ENCODE results near the gene RMND1. TPM values are rescaled to one million over a fixed set of nuclear protein-coding genes. Genes with fewer than 3 reads are reported as not detected.

The RMND1 gene
- total RNA-seq, 1 experiment from 2014 or later, result 39.1 TPM

DNA sequence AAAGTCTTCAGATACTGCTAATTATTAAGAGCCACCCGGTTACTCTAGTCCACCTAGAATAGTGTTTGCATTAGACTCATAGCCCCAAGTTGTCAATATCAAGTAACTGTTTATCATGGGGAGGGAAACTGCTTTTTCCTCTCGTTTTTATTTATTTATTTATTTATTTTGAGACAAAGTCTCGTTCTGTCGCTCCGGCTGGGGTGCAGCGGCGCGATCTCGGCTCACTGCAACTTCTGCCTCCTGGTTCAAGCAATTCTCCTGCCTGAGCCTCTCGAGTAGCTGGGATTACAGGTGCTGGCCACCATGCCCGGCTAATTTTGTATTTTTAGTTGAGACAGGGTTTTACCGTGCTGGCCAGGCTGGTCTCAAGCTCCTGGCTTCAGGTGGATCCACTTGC, 25.8 kb upstream of the RMND1 start:
- Mint-ChIP-seq H3K9me3 (ENCODE audit: unreplicated experiment) (no peaks in the 10 kb centered on the region), H3K27ac (ENCODE audit: unreplicated experiment) (no peak overlapping the region), H3K27me3 (ENCODE audit: insufficient read depth, unreplicated experiment) (no peaks in the 10 kb centered on the region), H3K4me1 (ENCODE audit: low read depth, unreplicated experiment) (no peaks in the 10 kb centered on the region), H3K4me3 (ENCODE audit: unreplicated experiment) (no peak overlapping the region), H3K36me3 (ENCODE audit: insufficient read depth, unreplicated experiment) (no peaks in the 10 kb centered on the region)
- no peak for DNase-seq
- TF ChIP-seq, protein P1, sequence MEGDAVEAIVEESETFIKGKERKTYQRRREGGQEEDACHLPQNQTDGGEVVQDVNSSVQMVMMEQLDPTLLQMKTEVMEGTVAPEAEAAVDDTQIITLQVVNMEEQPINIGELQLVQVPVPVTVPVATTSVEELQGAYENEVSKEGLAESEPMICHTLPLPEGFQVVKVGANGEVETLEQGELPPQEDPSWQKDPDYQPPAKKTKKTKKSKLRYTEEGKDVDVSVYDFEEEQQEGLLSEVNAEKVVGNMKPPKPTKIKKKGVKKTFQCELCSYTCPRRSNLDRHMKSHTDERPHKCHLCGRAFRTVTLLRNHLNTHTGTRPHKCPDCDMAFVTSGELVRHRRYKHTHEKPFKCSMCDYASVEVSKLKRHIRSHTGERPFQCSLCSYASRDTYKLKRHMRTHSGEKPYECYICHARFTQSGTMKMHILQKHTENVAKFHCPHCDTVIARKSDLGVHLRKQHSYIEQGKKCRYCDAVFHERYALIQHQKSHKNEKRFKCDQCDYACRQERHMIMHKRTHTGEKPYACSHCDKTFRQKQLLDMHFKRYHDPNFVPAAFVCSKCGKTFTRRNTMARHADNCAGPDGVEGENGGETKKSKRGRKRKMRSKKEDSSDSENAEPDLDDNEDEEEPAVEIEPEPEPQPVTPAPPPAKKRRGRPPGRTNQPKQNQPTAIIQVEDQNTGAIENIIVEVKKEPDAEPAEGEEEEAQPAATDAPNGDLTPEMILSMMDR (IDR thresholded peaks at IDR 0.05; ENCODE audit: insufficient read depth in 1 of 2, low read depth in 1 of 2, low read length in 1 of 2, severe bottlenecking in 1 of 2, unreplicated experiment in 1 of 2), result no peak
- Histone ChIP-seq H3K4me3 (ENCODE audit: low read depth, low read length) (no peak overlapping the region), H3K4me1 (no peaks in the 10 kb centered on the region), H3K36me3 (ENCODE audit: control insufficient read depth, insufficient read depth, low read length) (no peaks in the 10 kb centered on the region), H3K27me3 (replicated peaks; ENCODE audit: control insufficient read depth, insufficient read depth, low read length) (no peaks in the 10 kb centered on the region), H3K9me3 (no peaks in the 10 kb centered on the region)
- CTCF ChIA-PET, result no interaction called here
- intact Hi-C loops (cut with micrococcal nuclease; ENCODE audit: unreplicated experiment), result no loop called here
- POLR2A ChIA-PET, result no interaction called here
- no TSS peak for BruUV-seq (replicated peaks)

DNA sequence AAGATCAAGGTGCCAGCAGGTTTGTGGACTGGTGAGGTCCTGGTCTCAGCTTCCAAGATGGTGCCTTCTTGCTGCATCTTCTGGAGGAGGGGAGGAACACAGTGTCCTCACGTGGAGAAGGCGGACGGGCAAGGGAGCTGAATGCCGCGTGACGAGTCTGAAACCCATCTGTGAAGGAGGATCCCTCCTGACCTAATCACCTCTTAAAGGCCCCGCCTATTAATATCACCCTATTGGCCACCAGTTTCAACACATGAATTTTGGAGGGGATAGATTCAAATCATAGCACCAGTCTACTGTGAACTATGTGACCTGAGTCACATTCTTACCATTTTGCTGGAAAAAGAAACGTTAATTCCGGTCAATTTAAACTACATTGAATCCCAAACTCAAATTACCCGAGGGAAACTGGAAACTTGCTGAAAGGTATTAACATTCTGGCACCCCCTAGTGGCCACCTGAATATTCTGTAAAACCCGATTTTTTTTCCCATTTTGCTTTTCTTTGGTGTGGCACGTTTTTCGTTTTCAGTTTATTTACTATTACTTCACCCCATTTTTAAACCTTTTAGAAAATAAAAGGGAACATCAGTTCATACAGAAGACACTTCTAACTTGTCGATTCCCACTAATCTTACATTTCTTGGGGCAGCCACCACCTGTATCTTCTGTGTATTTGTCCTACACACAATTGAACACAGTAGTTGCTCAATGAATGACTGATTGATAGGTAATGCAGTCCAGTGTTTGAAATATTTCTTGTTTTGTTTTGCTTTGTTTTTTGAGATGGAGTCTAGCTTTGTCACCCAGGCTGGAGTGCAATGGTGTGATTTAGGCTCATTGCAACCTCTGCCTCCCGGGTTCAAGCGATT, 24.0 kb upstream of the RMND1 start:
- Mint-ChIP-seq H3K4me1 (ENCODE audit: low read depth, unreplicated experiment) (no peaks in the 10 kb centered on the region), H3K36me3 (ENCODE audit: insufficient read depth, unreplicated experiment) (no peaks in the 10 kb centered on the region), H3K27me3 (ENCODE audit: insufficient read depth, unreplicated experiment) (no peaks in the 10 kb centered on the region), H3K27ac (ENCODE audit: unreplicated experiment) (peak overlapping the region; percentile 57), H3K9me3 (ENCODE audit: unreplicated experiment) (no peaks in the 10 kb centered on the region), H3K4me3 (ENCODE audit: unreplicated experiment) (no peak overlapping the region)
- H3K36me3 ChIP-seq (ENCODE audit: control insufficient read depth, insufficient read depth, low read length), result no peaks in the 10 kb centered on the region
- TSS peak; percentile 6 for BruUV-seq (replicated peaks)
- no peaks in the 10 kb centered on the region for H3K27me3 ChIP-seq (replicated peaks; ENCODE audit: control insufficient read depth, insufficient read depth, low read length)
- no peak overlapping the region for H3K4me3 ChIP-seq (ENCODE audit: low read depth, low read length)
- ChIA-PET POLR2A (no interaction called here), CTCF (no interaction called here)
- intact Hi-C loops (cut with micrococcal nuclease; ENCODE audit: unreplicated experiment), result loop anchor here (1.0 kb wide), 3 partner anchors 35 to 70 kb away; no protein-coding TSS in a partner anchor
- H3K9me3 ChIP-seq, result no peaks in the 10 kb centered on the region
- H3K4me1 ChIP-seq, result no peaks in the 10 kb centered on the region
- TF ChIP-seq, protein P1 (IDR thresholded peaks at IDR 0.05; ENCODE audit: insufficient read depth in 1 of 2, low read depth in 1 of 2, low read length in 1 of 2, severe bottlenecking in 1 of 2, unreplicated experiment in 1 of 2), result peak; percentile 76 to 79
- peak; percentile 52 to 63 for DNase-seq

DNA sequence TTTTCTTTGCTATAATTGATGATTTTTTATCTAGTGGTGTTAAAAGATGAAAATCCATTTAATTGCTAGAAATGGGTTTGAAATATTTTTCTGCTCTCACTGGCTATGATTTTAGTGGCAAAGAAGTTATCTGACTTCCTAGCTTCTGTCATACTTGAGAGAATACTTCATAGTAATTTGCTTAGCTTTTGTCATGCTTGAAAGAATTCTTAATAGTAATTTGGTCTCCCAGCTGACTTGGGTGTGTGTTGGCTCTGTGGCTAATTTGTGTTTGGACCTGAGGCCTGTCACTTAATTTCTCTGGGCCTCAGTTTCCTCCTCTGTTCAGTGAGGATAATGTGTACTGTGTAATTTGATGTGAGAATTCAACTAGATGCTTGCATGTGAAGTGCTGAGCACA, 12.8 kb upstream of the RMND1 start:
- H3K36me3 ChIP-seq (ENCODE audit: control insufficient read depth, insufficient read depth, low read length), result peaks cover 3% of the 10 kb centered on the region; the same call in 1 of the 2 replicates
- intact Hi-C loops (cut with micrococcal nuclease; ENCODE audit: unreplicated experiment), result no loop called here
- H3K27ac Mint-ChIP-seq (ENCODE audit: unreplicated experiment), result no peak overlapping the region
- TF ChIP-seq, protein P1 (IDR thresholded peaks at IDR 0.05; ENCODE audit: insufficient read depth in 1 of 2, low read depth in 1 of 2, low read length in 1 of 2, severe bottlenecking in 1 of 2, unreplicated experiment in 1 of 2), result no peak
- H3K4me3 ChIP-seq (ENCODE audit: low read depth, low read length), result no peak overlapping the region
- no peak for DNase-seq
- H3K4me3 Mint-ChIP-seq (ENCODE audit: unreplicated experiment), result no peak overlapping the region
- POLR2A ChIA-PET, result no interaction called here
- H3K9me3 ChIP-seq, result no peaks in the 10 kb centered on the region
- no TSS peak for BruUV-seq (replicated peaks)
- no peaks in the 10 kb centered on the region for H3K27me3 Mint-ChIP-seq (ENCODE audit: insufficient read depth, unreplicated experiment)
- peaks cover 46% of the 10 kb centered on the region for H3K36me3 Mint-ChIP-seq (ENCODE audit: insufficient read depth, unreplicated experiment)
- H3K4me1 ChIP-seq, result no peaks in the 10 kb centered on the region
- CTCF ChIA-PET, result no interaction called here
- no peaks in the 10 kb centered on the region for H3K9me3 Mint-ChIP-seq (ENCODE audit: unreplicated experiment)
- no peaks in the 10 kb centered on the region for H3K4me1 Mint-ChIP-seq (ENCODE audit: low read depth, unreplicated experiment)
- H3K27me3 ChIP-seq (replicated peaks; ENCODE audit: control insufficient read depth, insufficient read depth, low read length), result no peaks in the 10 kb centered on the region

Data from Caco-2 (cell line).